Mesenchymal stem cell (in vitro differentiated cells and primary cell): ENCODE results near the gene ARFGAP3.

Source experiments
- DNase-seq: peaks from one replicate; pipeline ENCODE4 v3.0.0-alpha.2; 2013
- H2AFZ ChIP-seq: one replicate; pipeline ENCODE4 v1.6.1; 2013; ENCODE audit warnings: low read depth, mild to moderate bottlenecking, control low read depth, inconsistent platforms, low read length, moderate library complexity
- H2AK5ac ChIP-seq: 2 replicates; pipeline ENCODE4 v1.6.1; 2013; ENCODE audit warnings: low read length, moderate library complexity, mild to moderate bottlenecking, inconsistent platforms; ENCODE audit not compliant: severe bottlenecking
- H2BK120ac ChIP-seq: one replicate; pipeline ENCODE4 v1.6.1; 2013; ENCODE audit warnings: low read depth, mild to moderate bottlenecking, inconsistent platforms, low read length, moderate library complexity
- H2BK12ac ChIP-seq, 2 experiments: one replicate each; pipeline ENCODE4 v1.6.1; 2013; ENCODE audit warnings: inconsistent platforms in 2 of 2, low read length in 2 of 2, mild to moderate bottlenecking in 2 of 2, moderate library complexity in 2 of 2, control low read depth in 1 of 2
- H2BK15ac ChIP-seq: one replicate; pipeline ENCODE4 v1.6.1; 2013; ENCODE audit warnings: mild to moderate bottlenecking, low read depth, inconsistent platforms; ENCODE audit not compliant: poor library complexity, severe bottlenecking
- H2BK5ac ChIP-seq: 2 replicates; pipeline ENCODE4 v1.6.1; 2013; ENCODE audit warnings: low read depth, mild to moderate bottlenecking, low read length, control low read depth, inconsistent platforms; ENCODE audit not compliant: poor library complexity, severe bottlenecking
- H3K14ac ChIP-seq, 2 experiments: one replicate each; pipeline ENCODE4 v1.6.1; 2013; ENCODE audit warnings: inconsistent platforms in 2 of 2, low read length in 2 of 2, control low read depth in 1 of 2, mild to moderate bottlenecking in 1 of 2, moderate library complexity in 1 of 2
- H3K18ac ChIP-seq, 2 experiments: one replicate each; pipeline ENCODE4 v1.6.1; 2013; ENCODE audit warnings: inconsistent platforms in 2 of 2, low read length in 2 of 2, control low read depth in 1 of 2, low read depth in 1 of 2, mild to moderate bottlenecking in 1 of 2
- H3K23ac ChIP-seq, 2 experiments: one replicate each; pipeline ENCODE4 v1.6.1; 2013; ENCODE audit warnings: inconsistent platforms in 2 of 2, low read length in 2 of 2, mild to moderate bottlenecking in 2 of 2, moderate library complexity in 2 of 2, control low read depth in 1 of 2
- H3K27ac ChIP-seq: 2 replicates; pipeline ENCODE4 v1.5.1; 2013; ENCODE audit warnings: mild to moderate bottlenecking, moderate library complexity, low read length, control low read depth, inconsistent platforms; ENCODE audit not compliant: poor library complexity, severe bottlenecking
- H3K27me3 ChIP-seq, 2 experiments: 2 replicates each; pipeline versions ENCODE4 v1.6.1 to v1.7.0; 2013; ENCODE audit warnings: low read length in 2 of 2, mild to moderate bottlenecking in 2 of 2, moderate library complexity in 2 of 2, control low read depth in 1 of 2, inconsistent platforms in 1 of 2; ENCODE audit not compliant: control insufficient read depth in 1 of 2, insufficient read depth in 1 of 2
- H3K36me3 ChIP-seq, 2 experiments: 2 replicates each; pipeline versions ENCODE4 v1.6.1 to v1.7.0; 2013; ENCODE audit warnings: low read length in 2 of 2, control low read depth in 1 of 2, inconsistent platforms in 1 of 2, low read depth in 1 of 2, mild to moderate bottlenecking in 1 of 2; ENCODE audit not compliant: insufficient read depth in 2 of 2, control insufficient read depth in 1 of 2
- H3K4ac ChIP-seq, 2 experiments: one replicate each; pipeline ENCODE4 v1.6.1; 2013; ENCODE audit warnings: inconsistent platforms in 2 of 2, low read length in 2 of 2, mild to moderate bottlenecking in 2 of 2, moderate library complexity in 2 of 2, control low read depth in 1 of 2, low read depth in 1 of 2
- H3K4me1 ChIP-seq: 2 replicates; pipeline ENCODE4 v1.6.1; 2013; ENCODE audit warnings: low read depth, low read length, control low read depth; ENCODE audit not compliant: control insufficient read depth, insufficient read depth
- H3K4me2 ChIP-seq: 2 replicates; pipeline ENCODE4 v1.6.1; 2013; ENCODE audit warnings: low read length, mild to moderate bottlenecking, inconsistent platforms; ENCODE audit not compliant: poor library complexity, severe bottlenecking
- H3K4me3 ChIP-seq, 2 experiments: 2 replicates each; pipeline versions ENCODE4 v1.5.1 to v1.7.0; 2013; ENCODE audit warnings: low read length in 2 of 2, mild to moderate bottlenecking in 2 of 2, control low read depth in 1 of 2, low read depth in 1 of 2; ENCODE audit not compliant: insufficient read depth in 1 of 2
- H3K79me1 ChIP-seq: replicated peaks from 2 replicates; pipeline ENCODE4 v1.6.1; 2013; ENCODE audit warnings: mild to moderate bottlenecking, control low read depth, low read length, inconsistent platforms; ENCODE audit not compliant: poor library complexity, severe bottlenecking
- H3K9ac ChIP-seq: 2 replicates; pipeline ENCODE4 v1.7.0; 2013; ENCODE audit warnings: mild to moderate bottlenecking, low read length, moderate library complexity
- H3K9me3 ChIP-seq: 2 replicates; pipeline ENCODE4 v1.7.0; 2013; ENCODE audit warnings: mild to moderate bottlenecking, low read length; ENCODE audit not compliant: control insufficient read depth
- H4K8ac ChIP-seq: one replicate; pipeline ENCODE4 v1.6.1; 2013; ENCODE audit warnings: inconsistent platforms, mild to moderate bottlenecking, low read length, moderate library complexity
- H4K91ac ChIP-seq: one replicate; pipeline ENCODE4 v1.6.1; 2013; ENCODE audit warnings: mild to moderate bottlenecking, low read length, inconsistent platforms
- WGBS: methylation state at CpG from one replicate; pipeline ENCODE4 v1.1.7; 2013; ENCODE audit warnings: mixed read lengths; 5-methylcytosine and 5-hydroxymethylcytosine counted together

The ARFGAP3 gene

DNA sequence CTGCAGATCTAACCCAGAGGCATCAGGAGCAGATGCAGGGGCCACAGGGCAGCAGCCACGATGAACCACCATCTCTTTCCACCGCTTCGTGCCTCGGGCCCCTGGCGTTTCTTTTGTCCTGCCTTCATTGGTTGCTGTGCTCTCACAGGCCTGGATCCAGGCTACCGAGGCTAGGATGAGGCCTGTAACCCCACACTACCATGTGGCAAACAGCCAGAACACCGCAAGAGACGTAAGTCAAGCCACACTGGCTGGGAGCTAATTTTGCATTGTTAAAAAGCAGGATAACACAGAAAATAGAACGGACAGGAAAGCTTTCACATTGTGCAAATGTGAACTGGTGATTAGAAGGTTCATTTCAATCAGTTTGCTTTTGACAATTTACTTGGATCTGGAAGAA is 15.7 kb upstream of the ARFGAP3 start:
- 98% methylated on average over 9 of the region's 9 CpGs for WGBS
- H4K91ac ChIP-seq = no peak overlapping the region

GRCh38 chr22:42871146-42872050 is 14.3 kb upstream of the ARFGAP3 start:
- Histone ChIP-seq H3K4me1 (peaks cover 12% of the 10 kb centered on the region), H4K8ac (no peak overlapping the region), H4K91ac (no peak overlapping the region), H3K27ac (no peak overlapping the region), H2BK120ac (no peak overlapping the region), H3K14ac (no peak overlapping the region), H3K4me3 (no peak overlapping the region), H2BK5ac (no peak overlapping the region), H3K27me3 (no peaks in the 10 kb centered on the region), H3K9ac (no peak overlapping the region), H3K23ac (no peak overlapping the region), H2AK5ac (no peak overlapping the region), H2BK15ac (no peak overlapping the region), H2AFZ (no peak overlapping the region), H3K79me1 (peaks cover 37% of the 10 kb centered on the region), H3K18ac (no peak overlapping the region), H3K9me3 (no peaks in the 10 kb centered on the region), H3K36me3 (peaks cover 70 to 83% of the 10 kb centered on the region in 2 experiments), H2BK12ac (no peak overlapping the region), H3K4me2 (no peak overlapping the region), H3K4ac (no peak overlapping the region)
- no peak for DNase-seq
- WGBS = 95% methylated on average over 31 of the region's 31 CpGs

More for the DNA sequence above, 15.7 kb upstream of the ARFGAP3 start:
- no peak overlapping the region for H2AFZ ChIP-seq
- H3K9ac ChIP-seq = no peak overlapping the region
- no peak for DNase-seq
- no peak overlapping the region for H2BK5ac ChIP-seq
- no peak overlapping the region for H2BK120ac ChIP-seq
- H3K36me3 ChIP-seq = peaks cover 84 to 85% of the 10 kb centered on the region in 2 experiments
- H2BK15ac ChIP-seq = no peak overlapping the region
- H3K4me2 ChIP-seq = no peak overlapping the region
- H2BK12ac ChIP-seq = no peak overlapping the region
- H3K18ac ChIP-seq = no peak overlapping the region
- peaks cover 10% of the 10 kb centered on the region for H3K4me1 ChIP-seq
- no peak overlapping the region for H3K4me3 ChIP-seq
- H3K4ac ChIP-seq = no peak overlapping the region
- no peaks in the 10 kb centered on the region for H3K9me3 ChIP-seq
- no peak overlapping the region for H2AK5ac ChIP-seq
- H3K14ac ChIP-seq = no peak overlapping the region
- H4K8ac ChIP-seq = no peak overlapping the region
- H3K23ac ChIP-seq = no peak overlapping the region
- H3K79me1 ChIP-seq = peaks cover 32% of the 10 kb centered on the region
- no peak overlapping the region for H3K27ac ChIP-seq
- H3K27me3 ChIP-seq = no peaks in the 10 kb centered on the region

- H3K27ac ChIP-seq = no peak overlapping the region
- no peak overlapping the region for H3K4me3 ChIP-seq
- no peak overlapping the region for H2BK15ac ChIP-seq
- peaks cover 12% of the 10 kb centered on the region for H3K4me1 ChIP-seq
- H3K14ac ChIP-seq = no peak overlapping the region
- H2AFZ ChIP-seq = no peak overlapping the region
- H2BK120ac ChIP-seq = no peak overlapping the region
- 93% methylated on average over 31 of the region's 33 CpGs for WGBS
- H3K9me3 ChIP-seq = no peaks in the 10 kb centered on the region
- H3K4me2 ChIP-seq = no peak overlapping the region
- DNase-seq = no peak
- H3K4ac ChIP-seq = no peak overlapping the region
- no peak overlapping the region for H3K18ac ChIP-seq
- no peak overlapping the region for H2BK12ac ChIP-seq
- H3K27me3 ChIP-seq = no peaks in the 10 kb centered on the region
- H3K36me3 ChIP-seq = peaks cover 56 to 74% of the 10 kb centered on the region in 2 experiments
- no peak overlapping the region for H2AK5ac ChIP-seq
- peaks cover 39% of the 10 kb centered on the region for H3K79me1 ChIP-seq
- no peak overlapping the region for H3K9ac ChIP-seq
- H2BK5ac ChIP-seq = no peak overlapping the region
- H3K23ac ChIP-seq = no peak overlapping the region
- H4K91ac ChIP-seq = no peak overlapping the region
- no peak overlapping the region for H4K8ac ChIP-seq
Measured at GRCh38 chr22:42869888-42870480, 12.9 kb upstream of the ARFGAP3 start.

DNA sequence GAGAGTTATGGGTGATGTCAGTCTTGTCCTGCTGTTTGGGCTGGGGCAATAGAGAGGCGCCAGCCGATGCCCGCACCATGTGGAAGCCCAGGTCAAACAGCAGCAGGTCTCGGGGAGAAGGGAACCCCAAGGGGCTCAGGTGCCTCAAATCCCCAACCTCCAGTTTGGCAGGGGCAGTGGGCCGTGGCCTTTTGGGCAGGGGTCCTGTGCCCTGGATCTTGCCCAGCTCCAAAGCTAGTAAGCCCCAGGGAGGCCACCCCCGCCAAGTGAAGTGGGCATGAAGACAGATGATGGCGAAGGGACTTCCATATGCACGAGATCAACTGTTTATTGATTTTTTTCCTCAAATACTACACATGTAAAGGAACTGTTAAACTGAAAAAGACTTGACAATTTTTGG is 12.4 kb upstream of the ARFGAP3 start:
- Histone ChIP-seq H3K36me3 (peaks cover 53 to 71% of the 10 kb centered on the region in 2 experiments), H2BK12ac (no peak overlapping the region), H3K4me3 (no peak overlapping the region), H3K14ac (no peak overlapping the region), H2BK5ac (no peak overlapping the region), H3K23ac (no peak overlapping the region), H3K4ac (no peak overlapping the region), H2AFZ (no peak overlapping the region), H2BK120ac (no peak overlapping the region), H3K27me3 (no peaks in the 10 kb centered on the region), H4K91ac (no peak overlapping the region), H3K9ac (no peak overlapping the region), H3K4me1 (peaks cover 12% of the 10 kb centered on the region), H3K79me1 (peaks cover 38% of the 10 kb centered on the region), H3K27ac (no peak overlapping the region), H3K9me3 (no peaks in the 10 kb centered on the region), H4K8ac (no peak overlapping the region), H3K18ac (no peak overlapping the region), H2BK15ac (no peak overlapping the region), H3K4me2 (no peak overlapping the region), H2AK5ac (no peak overlapping the region)
- 100% methylated on average over 7 of the region's 8 CpGs for WGBS
- DNase-seq = no peak
